ENCODE results near the gene CASQ2. TPM values are rescaled to one million over a fixed set of nuclear protein-coding genes. Genes with fewer than 3 reads are reported as not detected.

The CASQ2 gene
- total and polyA plus RNA-seq, 2 donors (not counting 1 experiment from before 2014, with no cell fraction given) = not detected

GRCh38 chr1:115656461-115657077, 111.9 kb downstream of the CASQ2 start:
- H4K20me1 ChIP-seq (ENCODE audit: control insufficient read depth, insufficient read depth, low read length, poor library complexity, severe bottlenecking) = no peaks in the 10 kb centered on the region
- no peak overlapping the region for H3K27ac ChIP-seq (ENCODE audit: low read length in 2 of 2)
- DNase-seq (no peak), ATAC-seq (ENCODE audit: low read depth) (no peak)
- H2AFZ ChIP-seq (ENCODE audit: insufficient read depth, low read depth, low read length, poor library complexity, severe bottlenecking) = no peak overlapping the region
- H3K36me3 ChIP-seq (replicated peaks in 1 of 2; ENCODE audit: control extremely low read depth in 1 of 2, control insufficient read depth in 1 of 2, extremely low read depth in 1 of 2, insufficient read depth in 2 of 2, low read length in 1 of 2) = no peaks in the 10 kb centered on the region
- no peak overlapping the region for H3K4me3 ChIP-seq (ENCODE audit: control extremely low read depth in 1 of 5, extremely low read depth in 1 of 5, insufficient read depth in 1 of 5, low read depth in 2 of 5, low read length in 4 of 5)
- intact Hi-C loops (cut with micrococcal nuclease) = no loop called here
- H3K4me1 Mint-ChIP-seq = no peaks in the 10 kb centered on the region
- no peaks in the 10 kb centered on the region for H3K27me3 ChIP-seq (replicated peaks in 1 of 4; ENCODE audit: control extremely low read depth in 1 of 4, control insufficient read depth in 3 of 4, insufficient read depth in 4 of 4, low read length in 3 of 4)
- H3K4me2 ChIP-seq (replicated peaks; ENCODE audit: low read depth, low read length, poor library complexity, severe bottlenecking) = no peak overlapping the region
- no peak overlapping the region for H3K27ac Mint-ChIP-seq
- no peak overlapping the region for H3K4me3 Mint-ChIP-seq
- H3K9ac ChIP-seq (ENCODE audit: low read length) = no peak overlapping the region
- H3K9me3 ChIP-seq (ENCODE audit: control extremely low read depth in 1 of 3, control insufficient read depth in 2 of 3, insufficient read depth in 1 of 3, low read length in 2 of 3) = no peaks in the 10 kb centered on the region
- no peaks in the 10 kb centered on the region for H3K9me3 Mint-ChIP-seq (ENCODE audit: insufficient read depth)
- WGBS (ENCODE audit: insufficient coverage) = 100% methylated on average over 5 of the region's 5 CpGs
- H3K27me3 Mint-ChIP-seq = no peaks in the 10 kb centered on the region
- TF ChIP-seq CTCF (IDR thresholded peaks at IDR 0.05) (no peak), EZH2 (IDR thresholded peaks at IDR 0.05; ENCODE audit: borderline replicate concordance, insufficient read depth, low read depth, low read length, poor library complexity, severe bottlenecking) (no peak)
- ChIA-PET POLR2A (no interaction called here), CTCF (no interaction called here)
- H3K4me1 ChIP-seq (ENCODE audit: control insufficient read depth in 2 of 2, insufficient read depth in 2 of 2, low read length in 2 of 2) = no peaks in the 10 kb centered on the region
- no peaks in the 10 kb centered on the region for H3K79me2 ChIP-seq (ENCODE audit: control insufficient read depth, insufficient read depth, low read length)

GRCh38 chr1:115655916-115656315, 112.6 kb downstream of the CASQ2 start:
- Mint-ChIP-seq H3K27me3 (no peaks in the 10 kb centered on the region), H3K4me3 (no peak overlapping the region), H3K27ac (no peak overlapping the region), H3K4me1 (no peaks in the 10 kb centered on the region), H3K9me3 (ENCODE audit: insufficient read depth) (no peaks in the 10 kb centered on the region)
- H3K9me3 ChIP-seq (ENCODE audit: control extremely low read depth in 1 of 3, control insufficient read depth in 2 of 3, insufficient read depth in 1 of 3, low read length in 2 of 3) = no peaks in the 10 kb centered on the region
- H3K4me1 ChIP-seq (ENCODE audit: control insufficient read depth in 2 of 2, insufficient read depth in 2 of 2, low read length in 2 of 2) = no peaks in the 10 kb centered on the region
- no peaks in the 10 kb centered on the region for H3K27me3 ChIP-seq (replicated peaks in 1 of 4; ENCODE audit: control extremely low read depth in 1 of 4, control insufficient read depth in 3 of 4, insufficient read depth in 4 of 4, low read length in 3 of 4)
- no peak for ATAC-seq (ENCODE audit: low read depth)
- H3K4me2 ChIP-seq (replicated peaks; ENCODE audit: low read depth, low read length, poor library complexity, severe bottlenecking) = no peak overlapping the region
- TF ChIP-seq EZH2 (IDR thresholded peaks at IDR 0.05; ENCODE audit: borderline replicate concordance, insufficient read depth, low read depth, low read length, poor library complexity, severe bottlenecking) (no peak), CTCF (IDR thresholded peaks at IDR 0.05) (no peak)
- no peak overlapping the region for H3K4me3 ChIP-seq (ENCODE audit: control extremely low read depth in 1 of 5, extremely low read depth in 1 of 5, insufficient read depth in 1 of 5, low read depth in 2 of 5, low read length in 4 of 5)
- no peaks in the 10 kb centered on the region for H4K20me1 ChIP-seq (ENCODE audit: control insufficient read depth, insufficient read depth, low read length, poor library complexity, severe bottlenecking)
- no peak overlapping the region for H2AFZ ChIP-seq (ENCODE audit: insufficient read depth, low read depth, low read length, poor library complexity, severe bottlenecking)
- H3K27ac ChIP-seq (ENCODE audit: low read length in 2 of 2) = no peak overlapping the region
- no peaks in the 10 kb centered on the region for H3K79me2 ChIP-seq (ENCODE audit: control insufficient read depth, insufficient read depth, low read length)
- H3K9ac ChIP-seq (ENCODE audit: low read length) = no peak overlapping the region
- ChIA-PET POLR2A (no interaction called here), CTCF (no interaction called here)
- H3K36me3 ChIP-seq (replicated peaks in 1 of 2; ENCODE audit: control extremely low read depth in 1 of 2, control insufficient read depth in 1 of 2, extremely low read depth in 1 of 2, insufficient read depth in 2 of 2, low read length in 1 of 2) = no peaks in the 10 kb centered on the region
- DNase-seq = no peak
- WGBS (ENCODE audit: insufficient coverage) = no CpG with 5 or more reads among the region's 4 CpGs
- intact Hi-C loops (cut with micrococcal nuclease) = no loop called here
